ENCODE results near the gene CLTCL1. TPM values are rescaled to one million over a fixed set of nuclear protein-coding genes. Genes with fewer than 3 reads are reported as not detected.

Gene CLTCL1
- total RNA-seq, 4 donors from 2014 or later, result 111 to 311 (median 215) TPM

DNA sequence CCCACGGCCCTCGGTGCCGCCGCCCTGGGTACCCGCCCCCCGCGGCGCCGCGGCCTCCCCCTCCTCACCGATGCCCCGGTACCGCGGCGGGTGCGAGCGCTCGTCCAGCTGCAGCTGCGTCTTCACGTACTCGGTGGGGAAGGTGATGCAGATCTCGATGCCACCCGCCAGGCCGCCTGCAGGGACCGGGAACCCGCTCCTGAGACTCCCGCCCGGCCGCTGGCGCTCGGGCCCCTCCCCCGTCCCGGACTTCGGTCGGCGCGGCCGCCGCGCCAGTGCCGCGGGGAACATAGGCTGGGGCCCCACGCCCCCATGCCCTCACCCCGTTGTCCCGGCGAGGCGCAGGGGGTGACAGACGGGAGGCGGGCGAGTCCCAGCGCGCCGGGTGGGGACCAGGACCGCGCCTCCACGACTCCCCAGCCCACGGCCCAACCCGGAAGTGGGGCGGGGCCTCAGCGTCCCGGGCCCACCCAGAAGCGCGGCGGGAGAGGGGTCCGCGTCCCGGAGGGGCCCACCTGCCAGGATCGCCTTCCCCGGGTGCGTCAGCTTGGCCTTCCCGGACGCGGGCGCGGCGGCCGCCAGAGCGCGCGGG is 113.4 kb downstream of the CLTCL1 start:
- Histone ChIP-seq H3K4me3 (peak overlapping the region; percentile 58 to 76 (median 70)), H3K27ac (peak overlapping the region; percentile 76 to 97 (median 93)), H3K4me1 (peaks cover 24 to 35% of the 10 kb centered on the region in 2 donors), H3K36me3 (peaks cover 0 to 34% of the 10 kb centered on the region in 2 donors), H3K9me3 (no peaks in the 10 kb centered on the region), H3K27me3 (no peaks in the 10 kb centered on the region)
- TF ChIP-seq POLR2A (IDR thresholded peaks at IDR 0.05), result no peak
- in situ Hi-C loops (cut with MboI; ENCODE audit: low sequenced_read_pairs in 4 of 4) (loop anchor here in 1 of 4 donors (25.0 kb wide), 1 partner anchor 284 kb away; no protein-coding TSS in a partner anchor), intact Hi-C loops (cut with DNase I; ENCODE audit: low total_unique reads) (loop anchor here (2.0 to 5.0 kb wide), 3 partner anchors 113 to 301 kb away; partner anchors contain the start of genes CDC45, CLTCL1, HIRA and MRPL40)
- DNase-seq, result no peak
- peak; percentile 4 for ATAC-seq

DNA sequence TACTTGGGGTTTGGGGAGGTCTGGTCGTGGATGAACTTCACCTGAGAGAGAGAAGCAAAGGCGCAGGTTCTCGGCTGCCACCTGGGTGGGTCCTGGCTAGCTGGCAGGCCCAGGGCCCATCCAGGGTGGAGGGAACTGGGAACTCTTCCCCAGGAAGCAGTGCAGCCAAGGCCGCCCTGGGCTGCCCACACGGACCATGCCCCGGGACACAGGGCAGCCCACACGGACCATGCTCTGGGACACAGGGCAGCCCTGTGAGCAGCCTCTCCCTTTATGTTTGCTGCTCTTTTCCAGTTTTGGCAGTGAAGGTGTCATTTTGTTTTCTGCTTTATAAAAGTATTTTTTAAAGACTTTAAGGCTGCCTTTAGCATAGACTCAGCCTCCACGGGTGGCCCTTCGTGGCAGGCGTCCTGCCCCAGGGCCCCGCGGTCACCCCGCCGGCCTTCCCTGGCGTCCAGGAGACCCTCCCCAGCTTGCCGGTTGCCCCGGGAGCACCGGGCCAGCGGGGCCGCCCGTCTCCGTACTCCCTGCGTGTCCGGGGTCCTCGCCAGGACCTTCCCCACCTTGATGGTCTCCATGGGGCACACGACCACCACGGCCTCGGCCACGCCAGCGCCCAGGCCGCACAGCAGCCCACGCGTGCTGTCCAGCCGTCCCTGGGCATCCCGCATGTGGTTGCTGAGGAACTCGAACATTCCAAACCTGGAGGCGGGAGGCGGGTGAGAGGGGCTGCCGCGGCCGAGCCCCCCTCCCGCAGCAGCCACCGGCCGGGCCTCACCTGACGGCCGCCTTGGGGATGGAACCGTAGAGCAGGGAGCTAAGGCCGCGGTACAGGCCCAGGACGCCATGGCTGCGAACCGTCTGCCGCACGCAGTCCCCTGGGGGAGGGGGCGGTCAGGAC is 114.1 kb downstream of the CLTCL1 start:
- peak overlapping the region; percentile 76 to 97 (median 93) for H3K27ac ChIP-seq
- H3K27me3 ChIP-seq, result no peaks in the 10 kb centered on the region
- ATAC-seq (no peak), DNase-seq (no peak)
- no peak for TF ChIP-seq POLR2A (IDR thresholded peaks at IDR 0.05)
- no peak for TF ChIP-seq CTCF (IDR thresholded peaks at IDR 0.05 in 4 of 5, conservative IDR thresholded peaks at IDR 0.05 in 1 of 5)
- peak overlapping the region; percentile 58 to 76 (median 70) for H3K4me3 ChIP-seq
- peaks cover 0 to 27% of the 10 kb centered on the region in 2 donors for H3K36me3 ChIP-seq
- H3K9me3 ChIP-seq, result no peaks in the 10 kb centered on the region
- in situ Hi-C loops (cut with MboI; ENCODE audit: low sequenced_read_pairs in 4 of 4) (loop anchor here in 1 of 4 donors (25.0 kb wide), 1 partner anchor 285 kb away; no protein-coding TSS in a partner anchor), intact Hi-C loops (cut with DNase I; ENCODE audit: low total_unique reads) (loop anchor here (2.0 to 5.0 kb wide), 3 partner anchors 113 to 301 kb away; partner anchors contain the start of genes CDC45, CLTCL1, HIRA and MRPL40)
- peaks cover 32 to 42% of the 10 kb centered on the region in 2 donors for H3K4me1 ChIP-seq

- Histone ChIP-seq H3K27ac (peak overlapping the region; percentile 92 to 97 (median 93)), H3K4me1 (peaks cover 35 to 46% of the 10 kb centered on the region in 2 donors), H3K9me3 (no peaks in the 10 kb centered on the region), H3K4me3 (no peak overlapping the region), H3K27me3 (no peaks in the 10 kb centered on the region), H3K36me3 (peaks cover 0 to 20% of the 10 kb centered on the region in 2 donors)
- intact Hi-C loops (cut with DNase I; ENCODE audit: low total_unique reads), result loop anchor here (5.0 kb wide), 1 partner anchor 256 kb away; the partner anchor contains the start of genes HIRA and MRPL40
- in situ Hi-C loops (cut with MboI; ENCODE audit: low sequenced_read_pairs in 4 of 4), result loop anchor here in 1 of 4 donors (25.0 kb wide), 1 partner anchor 286 kb away; no protein-coding TSS in a partner anchor
- ATAC-seq (no peak), DNase-seq (no peak)
- TF ChIP-seq POLR2A (IDR thresholded peaks at IDR 0.05) (no peak), CTCF (IDR thresholded peaks at IDR 0.05 in 4 of 5, conservative IDR thresholded peaks at IDR 0.05 in 1 of 5) (no peak)
Observed at GRCh38 chr22:19176732-19177131, 114.8 kb downstream of the CLTCL1 start.

DNA sequence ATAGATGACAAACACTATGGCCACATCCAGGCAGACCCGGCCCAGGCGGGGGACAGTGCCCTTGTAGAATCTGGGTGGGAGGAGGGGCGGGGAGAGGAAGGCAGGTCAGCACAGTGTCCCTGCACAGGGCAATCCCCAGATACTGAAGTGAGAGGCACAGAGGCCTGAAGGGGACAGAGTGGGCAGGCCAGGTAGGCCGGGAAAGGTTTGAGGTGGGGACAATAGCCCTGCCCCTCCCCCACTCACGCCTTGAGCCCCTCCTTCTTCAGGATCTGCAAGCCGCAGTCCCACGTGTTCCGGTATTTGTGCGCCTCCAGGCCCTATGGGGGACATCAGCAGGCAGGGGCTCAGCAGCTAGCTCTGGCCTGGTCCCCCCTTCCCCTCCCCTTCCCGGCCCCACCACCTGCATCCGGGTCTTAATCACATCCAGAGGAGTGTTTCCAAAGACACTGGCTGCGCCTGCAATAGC is 115.3 kb downstream of the CLTCL1 start:
- H3K9me3 ChIP-seq, result no peaks in the 10 kb centered on the region
- ATAC-seq (no peak), DNase-seq (peak in 1 of 2 donors; percentile 25)
- in situ Hi-C loops (cut with MboI; ENCODE audit: low sequenced_read_pairs in 4 of 4) (loop anchor here in 1 of 4 donors (25.0 kb wide), 1 partner anchor 286 kb away; no protein-coding TSS in a partner anchor), intact Hi-C loops (cut with DNase I; ENCODE audit: low total_unique reads) (loop anchor here (5.0 kb wide), 1 partner anchor 256 kb away; the partner anchor contains the start of genes HIRA and MRPL40)
- H3K4me3 ChIP-seq, result no peak overlapping the region
- H3K27ac ChIP-seq, result peak overlapping the region; percentile 92 to 97 (median 93)
- TF ChIP-seq CTCF (IDR thresholded peaks at IDR 0.05 in 4 of 5, conservative IDR thresholded peaks at IDR 0.05 in 1 of 5) (no peak), POLR2A (IDR thresholded peaks at IDR 0.05) (no peak)
- H3K4me1 ChIP-seq, result peaks cover 35 to 46% of the 10 kb centered on the region in 2 donors
- H3K27me3 ChIP-seq, result no peaks in the 10 kb centered on the region
- peaks cover 0 to 20% of the 10 kb centered on the region in 2 donors for H3K36me3 ChIP-seq

Data from gastrocnemius medialis (tissue), 4 donors.